NT2/D1 (cell line): Measurements from ENCODE around the gene CAVIN3.
A peak's percentile ranks its signal among the peaks of the same experiment; 100 is the strongest.

Experiments
- DNase-seq: peaks from one replicate; pipeline ENCODE4 v3.0.0-alpha.2; 2011; ENCODE audit warnings: low read depth, low spot score
- H3K27me3 ChIP-seq: 2 replicates; pipeline ENCODE4 v1.6.0; 2011; ENCODE audit warnings: mild to moderate bottlenecking; ENCODE audit not compliant: insufficient read length, insufficient read depth
- H3K36me3 ChIP-seq: 2 replicates; pipeline ENCODE4 v1.6.1; 2011; ENCODE audit warnings: mild to moderate bottlenecking, low read length, mixed read lengths; ENCODE audit not compliant: insufficient read depth, insufficient read length
- H3K4me1 ChIP-seq: 2 replicates; pipeline ENCODE4 v1.5.1; 2011; ENCODE audit not compliant: insufficient read depth, insufficient read length
- H3K4me3 ChIP-seq: 2 replicates; pipeline ENCODE4 v1.5.1; 2011; ENCODE audit warnings: low read depth; ENCODE audit not compliant: insufficient read length
- H3K9ac ChIP-seq: 2 replicates; pipeline ENCODE4 v1.6.0; 2011; ENCODE audit warnings: low read depth; ENCODE audit not compliant: insufficient read length
- H3K9me3 ChIP-seq: 2 replicates; pipeline ENCODE4 v1.5.1; 2011; ENCODE audit warnings: mild to moderate bottlenecking, low read length; ENCODE audit not compliant: insufficient read depth
- SUZ12 ChIP-seq: IDR thresholded peaks from 2 replicates; pipeline ENCODE4 v1.6.1; 2011; ENCODE audit not compliant: insufficient read length, insufficient read depth; ENCODE audit errors: extremely low read depth
- YY1 ChIP-seq: IDR thresholded peaks from 2 replicates; pipeline ENCODE4 v1.6.1; 2011; ENCODE audit not compliant: insufficient read length, insufficient read depth
- ZNF274 ChIP-seq: IDR thresholded peaks from 2 replicates; pipeline ENCODE4 v1.6.1; 2011; ENCODE audit warnings: mild to moderate bottlenecking, low read depth, low read length

CAVIN3 gene

DNA sequence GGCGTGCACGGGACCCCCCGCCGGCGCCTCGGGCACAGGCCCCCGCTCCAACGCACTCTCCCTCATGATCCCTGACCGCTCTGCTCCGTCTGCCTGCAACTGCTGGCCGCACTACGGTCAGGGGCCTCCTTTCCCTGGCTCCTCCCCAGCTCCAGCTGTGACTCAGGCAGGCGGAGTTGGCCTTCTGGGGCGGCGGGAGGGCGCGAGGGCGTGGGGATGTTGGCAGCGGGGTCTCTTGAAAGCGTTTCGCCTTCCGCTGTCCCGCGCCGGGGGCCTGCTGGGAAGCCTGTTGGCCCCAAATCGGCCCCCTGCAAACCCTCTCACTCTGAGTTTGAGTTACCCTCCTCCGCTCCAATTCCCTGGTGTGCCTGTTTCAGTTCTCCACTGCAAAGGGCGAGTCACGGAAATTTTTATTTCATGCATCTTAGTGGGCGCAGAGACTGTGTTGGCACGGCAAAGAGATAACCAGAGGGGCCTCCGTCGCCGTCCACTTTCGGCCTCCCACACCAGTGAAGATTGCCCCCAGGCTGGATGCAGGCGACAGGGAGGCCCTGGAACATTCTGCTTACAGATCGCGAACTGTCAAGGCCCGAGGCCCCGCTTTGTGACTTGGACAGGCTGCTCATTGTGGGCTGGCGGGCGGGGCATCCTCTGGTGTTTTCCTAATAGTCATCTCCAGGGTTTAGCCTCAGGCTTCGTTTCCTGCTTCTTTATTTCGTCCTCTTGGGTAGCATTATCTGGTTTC is at the start of gene CAVIN3:
CAVIN3 (minus strand) TSS at position 91 of the 745 bp plus-strand sequence; CDS start at position 66, 25 bp downstream.
- no peaks in the 10 kb centered on the region for H3K9me3 ChIP-seq
- peak within 1 kb of the TSS; percentile 99 for H3K9ac ChIP-seq
- peaks cover 7% of the 10 kb centered on the region for H3K36me3 ChIP-seq
- DNase-seq, result no peak
- H3K4me3 ChIP-seq, result peak within 1 kb of the TSS; percentile 86
- TF ChIP-seq YY1, result no peak
- no peak for TF ChIP-seq SUZ12
- no peak for TF ChIP-seq ZNF274
- no peaks in the 10 kb centered on the region for H3K27me3 ChIP-seq
- H3K4me1 ChIP-seq, result peaks cover 3% of the 10 kb centered on the region

DNA sequence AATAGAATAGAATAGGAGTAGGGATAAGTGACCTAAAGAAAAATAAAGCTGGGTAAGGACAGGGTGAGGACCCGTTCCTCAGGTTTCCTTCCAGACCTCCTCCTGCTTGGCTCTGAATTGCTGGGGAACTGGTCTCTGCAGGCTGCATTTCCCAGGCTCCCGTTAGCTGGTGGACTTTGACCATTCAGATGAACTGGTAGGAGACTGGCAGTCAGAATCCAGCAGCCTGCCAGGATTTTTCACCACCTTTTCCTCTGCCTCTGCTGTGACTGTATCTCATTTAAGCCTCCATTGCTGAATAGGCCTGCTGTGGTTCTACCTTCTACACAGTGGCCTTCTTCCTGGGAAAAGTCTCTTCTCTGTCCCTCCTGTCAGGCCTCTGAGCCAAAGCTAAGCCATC is 45.4 kb upstream of the CAVIN3 start:
- no peaks in the 10 kb centered on the region for H3K9me3 ChIP-seq
- no peak overlapping the region for H3K9ac ChIP-seq
- no peaks in the 10 kb centered on the region for H3K36me3 ChIP-seq
- no peak overlapping the region for H3K4me3 ChIP-seq
- no peaks in the 10 kb centered on the region for H3K27me3 ChIP-seq
- no peak for TF ChIP-seq ZNF274
- H3K4me1 ChIP-seq, result peaks cover 3% of the 10 kb centered on the region
- DNase-seq, result no peak

DNA sequence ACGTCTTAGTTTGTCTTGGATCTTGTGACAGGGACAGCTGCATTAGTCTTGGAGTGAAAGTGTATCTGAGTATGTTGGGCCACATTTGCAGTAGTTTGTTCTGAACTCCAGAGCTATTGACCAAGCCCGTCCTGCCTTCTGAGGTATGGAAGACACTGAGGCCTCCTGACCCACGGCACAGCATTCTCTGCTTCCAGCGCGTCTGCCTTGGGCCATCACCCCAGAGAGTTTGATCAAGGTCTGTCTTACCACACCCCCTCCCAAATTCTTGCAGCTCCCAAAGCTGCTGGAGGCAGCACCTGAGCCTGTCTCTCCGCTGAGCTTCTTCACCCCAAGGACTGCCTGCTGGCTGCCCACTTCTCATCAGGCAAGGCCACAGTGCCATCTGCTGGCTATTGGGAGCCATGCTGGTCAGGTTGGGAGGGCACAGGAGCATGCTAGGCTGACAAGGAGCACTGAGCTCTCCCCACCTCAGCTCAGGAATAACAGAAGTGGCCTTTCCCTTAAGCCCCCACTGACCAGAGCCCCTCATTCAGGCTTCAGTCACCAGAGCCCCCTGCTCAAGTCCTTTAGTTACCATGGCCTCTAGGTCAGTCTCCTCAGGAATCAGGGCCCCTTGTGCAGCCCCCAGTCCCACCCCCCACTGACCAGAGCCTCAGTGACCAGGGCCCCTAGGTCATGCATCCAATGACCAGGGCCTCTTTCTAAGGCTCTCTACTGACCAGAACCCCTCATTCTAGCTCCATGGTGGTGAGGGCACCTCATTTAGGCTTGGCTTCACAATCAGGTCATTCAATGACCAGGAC is 42.8 kb upstream of the CAVIN3 start:
- Histone ChIP-seq H3K27me3 (no peaks in the 10 kb centered on the region), H3K9me3 (no peaks in the 10 kb centered on the region), H3K36me3 (no peaks in the 10 kb centered on the region), H3K4me3 (no peak overlapping the region), H3K9ac (no peak overlapping the region), H3K4me1 (peaks cover 3% of the 10 kb centered on the region)
- peak; percentile 83 for DNase-seq
- TF ChIP-seq SUZ12, result no peak
- TF ChIP-seq ZNF274, result no peak
- no peak for TF ChIP-seq YY1

GRCh38 chr11:6362185-6362872 is 42.0 kb upstream of the CAVIN3 start:
- DNase-seq, result no peak
- H3K27me3 ChIP-seq, result no peaks in the 10 kb centered on the region
- H3K9ac ChIP-seq, result no peak overlapping the region
- no peak overlapping the region for H3K4me3 ChIP-seq
- TF ChIP-seq YY1, result no peak
- TF ChIP-seq ZNF274, result no peak
- no peak for TF ChIP-seq SUZ12
- H3K9me3 ChIP-seq, result no peaks in the 10 kb centered on the region
- no peaks in the 10 kb centered on the region for H3K36me3 ChIP-seq
- H3K4me1 ChIP-seq, result peaks cover 3% of the 10 kb centered on the region

GRCh38 chr11:6360183-6360582 is 39.9 kb upstream of the CAVIN3 start:
- H3K4me3 ChIP-seq, result no peak overlapping the region
- no peak for DNase-seq
- H3K9me3 ChIP-seq, result no peaks in the 10 kb centered on the region
- H3K36me3 ChIP-seq, result no peaks in the 10 kb centered on the region
- TF ChIP-seq SUZ12, result no peak
- no peak for TF ChIP-seq YY1
- no peak for TF ChIP-seq ZNF274
- peaks cover 3% of the 10 kb centered on the region for H3K4me1 ChIP-seq
- H3K9ac ChIP-seq, result no peak overlapping the region
- H3K27me3 ChIP-seq, result no peaks in the 10 kb centered on the region

- H3K4me1 ChIP-seq, result no peaks in the 10 kb centered on the region
- no peak overlapping the region for H3K9ac ChIP-seq
- TF ChIP-seq SUZ12 (no peak), ZNF274 (no peak), YY1 (no peak)
- DNase-seq, result no peak
- H3K4me3 ChIP-seq, result no peak overlapping the region
- H3K9me3 ChIP-seq, result no peaks in the 10 kb centered on the region
- H3K36me3 ChIP-seq, result no peaks in the 10 kb centered on the region
- no peaks in the 10 kb centered on the region for H3K27me3 ChIP-seq
Measured at GRCh38 chr11:6357222-6357621, 36.9 kb upstream of the CAVIN3 start.

- H3K9me3 ChIP-seq, result no peaks in the 10 kb centered on the region
- no peak overlapping the region for H3K9ac ChIP-seq
- no peaks in the 10 kb centered on the region for H3K4me1 ChIP-seq
- TF ChIP-seq SUZ12 (no peak), ZNF274 (no peak), YY1 (no peak)
- no peaks in the 10 kb centered on the region for H3K27me3 ChIP-seq
- no peaks in the 10 kb centered on the region for H3K36me3 ChIP-seq
- no peak for DNase-seq
- H3K4me3 ChIP-seq, result no peak overlapping the region
Measured at GRCh38 chr11:6356503-6357055, 36.3 kb upstream of the CAVIN3 start.
